GM18526 (cell line): ENCODE measurements around the gene ANKRD34B.

ENCODE experiments used
- POLR2A ChIP-seq: IDR thresholded peaks from 3 replicates; pipeline ENCODE4 v1.6.1; 2011; ENCODE audit not compliant: insufficient read length; ENCODE audit errors: extremely low read depth

The ANKRD34B gene

GRCh38 chr5:80569961-80570786 lies at the start of gene ANKRD34B:
Gene ANKRD34B (minus strand): TSS chr5:80570280. CDS start chr5:80560019, 10,261 bp downstream.
- no peak for TF ChIP-seq POLR2A

- TF ChIP-seq POLR2A = no peak
Observed at GRCh38 chr5:80619086-80619485, 49.0 kb upstream of the ANKRD34B start.

- TF ChIP-seq POLR2A = no peak
Observed at GRCh38 chr5:80618438-80618837, 48.4 kb upstream of the ANKRD34B start.

- no peak for TF ChIP-seq POLR2A
Observed at GRCh38 chr5:80615266-80615914, 45.3 kb upstream of the ANKRD34B start.

- TF ChIP-seq POLR2A = no peak
Observed at GRCh38 chr5:80609692-80610091, 39.6 kb upstream of the ANKRD34B start.

GRCh38 chr5:80608731-80609130 lies 38.7 kb upstream of the ANKRD34B start:
- no peak for TF ChIP-seq POLR2A

- TF ChIP-seq POLR2A = no peak
Observed at GRCh38 chr5:80607832-80608231, 37.8 kb upstream of the ANKRD34B start.

GRCh38 chr5:80607343-80607742 lies 37.3 kb upstream of the ANKRD34B start:
- no peak for TF ChIP-seq POLR2A

- TF ChIP-seq POLR2A = no peak
Observed at GRCh38 chr5:80600943-80601693, 31.0 kb upstream of the ANKRD34B start.

- TF ChIP-seq POLR2A = no peak
Observed at GRCh38 chr5:80597500-80597899, 27.4 kb upstream of the ANKRD34B start.

- no peak for TF ChIP-seq POLR2A
Observed at GRCh38 chr5:80594810-80595209, 24.7 kb upstream of the ANKRD34B start.

- TF ChIP-seq POLR2A = no peak
Observed at GRCh38 chr5:80592761-80593160, 22.7 kb upstream of the ANKRD34B start.

- TF ChIP-seq POLR2A = no peak
Observed at GRCh38 chr5:80592105-80592504, 22.0 kb upstream of the ANKRD34B start.

GRCh38 chr5:80591352-80591751 lies 21.3 kb upstream of the ANKRD34B start:
- TF ChIP-seq POLR2A = no peak

GRCh38 chr5:80590766-80591165 lies 20.7 kb upstream of the ANKRD34B start:
- TF ChIP-seq POLR2A = no peak
